ENCODE measurements around the gene CHRDL1.
"Not testable (repeated sequence)": the region's sequence is repeated elsewhere in the genome, so short reads cannot be mapped to it uniquely, and the experiment has no call there.

CHRDL1 gene

DNA sequence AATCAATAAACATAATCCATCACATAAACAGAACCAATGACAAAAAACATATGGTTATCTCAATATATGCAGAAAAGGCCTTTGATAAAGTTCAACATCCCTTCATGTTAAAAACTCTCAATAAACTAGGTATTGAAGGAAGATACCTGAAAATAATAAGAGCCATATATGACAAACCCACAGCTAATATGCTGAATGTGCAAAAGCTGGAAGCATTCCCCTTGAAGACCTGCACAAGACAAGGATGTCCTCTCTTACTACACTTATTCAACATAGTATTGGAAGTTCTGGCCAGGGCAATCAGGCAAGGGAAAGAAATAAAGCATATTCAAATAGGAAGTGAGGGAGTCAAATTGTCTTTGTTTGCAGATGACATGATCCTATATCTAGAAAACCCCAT, 141.3 kb downstream of the CHRDL1 start:
- not testable (repeated sequence) for DNase-seq

DNA sequence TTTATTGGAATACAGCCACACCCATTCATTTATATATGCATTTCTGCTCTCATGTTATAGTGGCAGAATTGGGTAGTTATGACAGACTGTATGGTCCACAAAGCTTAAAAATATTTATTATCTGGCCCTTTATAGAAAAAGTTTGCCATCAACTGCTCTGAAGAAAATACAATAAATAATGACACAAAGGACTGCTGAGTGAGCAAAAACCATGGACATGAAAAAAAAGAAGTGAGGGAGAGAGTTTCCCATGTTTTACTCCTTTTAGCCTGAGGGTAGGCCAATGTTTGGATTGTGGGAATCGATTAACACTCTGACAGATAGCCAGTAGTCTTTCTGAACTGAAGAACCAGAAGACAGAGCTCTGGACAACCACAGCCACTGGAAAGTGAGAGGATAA, 149.2 kb downstream of the CHRDL1 start:
- DNase-seq, result no peak
